ENCODE measurements around the gene MED13L. TPM values are rescaled to one million over a fixed set of nuclear protein-coding genes. Genes with fewer than 3 reads are reported as not detected.

MED13L gene
- total RNA-seq, 5 donors from 2014 or later (not counting 1 experiment from before 2014, with no cell fraction given) = 126 to 216 (median 133) TPM

DNA sequence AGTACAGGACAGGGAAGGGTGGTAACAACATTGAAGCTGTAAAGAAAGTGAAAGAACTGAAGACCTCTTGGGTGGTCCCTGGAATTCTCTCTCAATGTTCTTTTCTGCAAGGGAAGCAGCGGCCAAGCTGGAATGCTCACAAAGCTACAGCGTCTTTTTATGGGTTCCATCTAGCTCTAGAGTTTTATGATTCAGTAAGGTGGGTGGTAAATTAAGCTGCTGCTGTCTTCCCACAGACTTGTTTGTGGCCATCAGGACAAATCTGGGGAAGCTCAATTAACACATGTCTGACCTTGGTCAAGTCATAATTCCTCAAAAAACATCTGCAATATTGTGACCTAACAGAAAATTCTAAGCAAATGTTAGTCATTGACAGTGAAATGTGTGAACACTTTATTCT, 139.1 kb downstream of the MED13L start:
- no peaks in the 10 kb centered on the region for H3K9me3 ChIP-seq
- CTCF ChIA-PET = interaction anchor here (0.6 to 1.7 kb wide), 5 partner anchors 29 to 571 kb away, joined by 3 to 5 read pairs (median 4); no protein-coding TSS in a partner anchor
- no peaks in the 10 kb centered on the region for H3K9me3 Mint-ChIP-seq
- no peak overlapping the region for H3K27ac ChIP-seq (ENCODE audit: low read length)
- no peaks in the 10 kb centered on the region for H3K36me3 Mint-ChIP-seq
- H3K27me3 ChIP-seq (replicated peaks in 1 of 2; ENCODE audit: control insufficient read depth in 2 of 2, extremely low read depth in 1 of 2, insufficient read depth in 2 of 2, low read length in 1 of 2) = no peaks in the 10 kb centered on the region
- H3K36me3 ChIP-seq (ENCODE audit: control insufficient read depth in 2 of 2, extremely low read depth in 1 of 2, insufficient read depth in 1 of 2, low read length in 1 of 2) = no peaks in the 10 kb centered on the region
- POLR2A ChIA-PET = no interaction called here
- H3K4me3 ChIP-seq (ENCODE audit: control insufficient read depth in 1 of 2, extremely low read depth in 1 of 2, low read length in 1 of 2) = no peak overlapping the region
- ATAC-seq (replicated peaks in 1 of 4) = no peak
- no peaks in the 10 kb centered on the region for H3K27me3 Mint-ChIP-seq
- no peak overlapping the region for H3K4me3 Mint-ChIP-seq
- 100% methylated on average over 2 of the region's 2 CpGs for WGBS (ENCODE audit: insufficient coverage)
- no peak for DNase-seq
- no peak overlapping the region for H3K27ac Mint-ChIP-seq
- H3K4me1 Mint-ChIP-seq = peaks cover 69 to 78% (median 70%) of the 10 kb centered on the region in 3 donors
- H3K4me1 ChIP-seq (ENCODE audit: control insufficient read depth in 1 of 2, extremely low read depth in 1 of 2, insufficient read depth in 2 of 2, low read length in 2 of 2) = peaks cover 15 to 24% of the 10 kb centered on the region in 2 experiments

DNA sequence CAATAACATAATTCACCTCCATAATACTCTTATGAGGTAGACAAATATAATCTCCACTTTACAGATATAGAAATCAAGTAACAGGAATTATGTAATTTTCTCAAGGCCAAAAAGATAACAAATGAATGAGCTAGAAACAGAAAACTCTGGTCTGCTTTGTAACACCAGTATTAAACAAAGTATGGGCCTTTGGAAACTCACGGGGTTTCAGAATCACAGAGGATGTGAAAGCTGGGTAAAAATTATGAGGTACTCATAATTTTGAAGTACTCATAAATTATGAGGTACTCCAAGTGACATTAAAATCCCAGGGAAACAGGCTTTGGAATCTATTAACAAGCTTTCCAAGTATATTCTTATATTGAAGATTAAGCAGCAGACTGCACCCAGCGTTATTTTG, 140.2 kb downstream of the MED13L start:
- WGBS (ENCODE audit: insufficient coverage) = no CpG with 5 or more reads among the region's 2 CpGs
- Mint-ChIP-seq H3K27me3 (no peaks in the 10 kb centered on the region), H3K36me3 (no peaks in the 10 kb centered on the region), H3K4me3 (no peak overlapping the region), H3K27ac (peak overlapping the region in 1 of 2 donors; percentile 26), H3K9me3 (no peaks in the 10 kb centered on the region), H3K4me1 (peaks cover 72 to 81% (median 72%) of the 10 kb centered on the region in 3 donors)
- H3K9me3 ChIP-seq = no peaks in the 10 kb centered on the region
- peaks cover 11 to 30% of the 10 kb centered on the region in 2 experiments for H3K4me1 ChIP-seq (ENCODE audit: control insufficient read depth in 1 of 2, extremely low read depth in 1 of 2, insufficient read depth in 2 of 2, low read length in 2 of 2)
- no peaks in the 10 kb centered on the region for H3K36me3 ChIP-seq (ENCODE audit: control insufficient read depth in 2 of 2, extremely low read depth in 1 of 2, insufficient read depth in 1 of 2, low read length in 1 of 2)
- ChIA-PET POLR2A (interaction anchor here (0.5 to 0.6 kb wide), 4 partner anchors 24 to 805 kb away, joined by 3 to 4 read pairs (median 4); no protein-coding TSS in a partner anchor), CTCF (interaction anchor here (0.8 to 1.7 kb wide), 4 partner anchors 10 to 573 kb away, joined by 4 to 6 read pairs (median 4); no protein-coding TSS in a partner anchor)
- no peak overlapping the region for H3K4me3 ChIP-seq (ENCODE audit: control insufficient read depth in 1 of 2, extremely low read depth in 1 of 2, low read length in 1 of 2)
- no peak for ATAC-seq (replicated peaks in 1 of 4)
- no peaks in the 10 kb centered on the region for H3K27me3 ChIP-seq (replicated peaks in 1 of 2; ENCODE audit: control insufficient read depth in 2 of 2, extremely low read depth in 1 of 2, insufficient read depth in 2 of 2, low read length in 1 of 2)
- no peak for DNase-seq
- no peak overlapping the region for H3K27ac ChIP-seq (ENCODE audit: low read length)

DNA sequence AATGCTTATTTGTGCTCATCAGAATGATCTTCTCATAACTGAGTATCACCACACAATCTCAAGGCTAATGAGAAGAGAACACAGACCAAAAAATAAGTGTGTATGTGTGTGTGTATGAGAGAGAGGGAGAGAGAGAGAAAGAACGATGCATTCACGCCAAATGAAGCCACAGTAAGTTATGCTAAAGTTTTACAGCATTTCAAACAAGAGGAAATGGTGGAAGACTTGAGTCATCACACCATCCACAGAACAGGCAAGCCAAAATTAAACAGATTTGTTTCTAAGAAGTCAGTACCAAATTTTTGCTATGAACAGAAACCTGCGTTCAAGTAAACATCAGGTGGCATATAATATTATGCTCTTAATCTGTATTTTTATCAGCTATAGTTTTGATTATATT, 141.2 kb downstream of the MED13L start:
- H3K4me1 ChIP-seq (ENCODE audit: control insufficient read depth in 1 of 2, extremely low read depth in 1 of 2, insufficient read depth in 2 of 2, low read length in 2 of 2) = peaks cover 11 to 29% of the 10 kb centered on the region in 2 experiments
- H3K27ac Mint-ChIP-seq = peak overlapping the region; percentile 3 to 68
- peak; percentile 26 to 83 (median 76) for ATAC-seq (replicated peaks in 1 of 4)

DNA sequence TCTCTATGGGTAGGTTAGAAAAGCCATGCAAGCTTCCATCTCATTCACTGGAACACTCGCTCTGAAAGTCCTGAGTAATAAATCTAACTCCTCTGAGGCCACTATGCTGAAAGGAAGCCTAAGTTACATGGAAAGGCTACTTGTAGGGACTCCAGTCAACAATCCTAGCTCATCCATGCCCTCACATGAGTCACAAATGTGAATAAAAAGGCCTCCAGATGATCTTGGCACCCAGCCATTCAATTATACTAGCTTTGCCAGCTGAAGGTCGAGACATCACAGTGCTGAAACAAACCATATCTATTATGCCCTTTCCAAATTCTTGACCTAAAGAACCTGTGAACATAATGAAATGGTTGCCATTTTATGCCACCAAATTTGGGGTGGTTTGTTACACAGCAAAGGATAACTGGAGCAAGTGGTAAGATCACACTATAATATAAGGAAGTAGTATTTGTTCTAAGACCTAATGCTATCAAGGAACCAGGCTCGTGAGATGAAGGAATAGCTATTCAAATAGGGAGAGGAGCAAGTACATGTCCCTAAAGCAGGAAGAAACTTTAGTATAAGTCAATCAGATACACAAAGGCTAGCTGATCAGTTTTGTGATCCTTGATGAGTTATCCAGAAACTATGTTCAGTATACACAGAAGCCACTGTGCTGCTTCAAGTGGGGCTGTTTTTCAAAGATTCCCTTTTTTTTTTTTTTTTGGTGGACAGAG, 142.1 kb downstream of the MED13L start:
- DNase-seq (no peak), ATAC-seq (replicated peaks in 1 of 4) (no peak)
- H3K4me3 ChIP-seq (ENCODE audit: control insufficient read depth in 1 of 2, extremely low read depth in 1 of 2, low read length in 1 of 2) = no peak overlapping the region
- no peaks in the 10 kb centered on the region for H3K27me3 Mint-ChIP-seq
- ChIA-PET POLR2A (interaction anchor here in 1 of 2 donors (0.6 kb wide), 1 partner anchor 27 kb away, joined by 3 read pairs; no protein-coding TSS in a partner anchor), CTCF (interaction anchor here in 1 of 2 donors (0.9 to 1.1 kb wide), 2 partner anchors 15 to 60 kb away, joined by 4 to 5 read pairs; no protein-coding TSS in a partner anchor)
- H3K27me3 ChIP-seq (replicated peaks in 1 of 2; ENCODE audit: control insufficient read depth in 2 of 2, extremely low read depth in 1 of 2, insufficient read depth in 2 of 2, low read length in 1 of 2) = no peaks in the 10 kb centered on the region
- peaks cover 11 to 34% of the 10 kb centered on the region in 2 experiments for H3K4me1 ChIP-seq (ENCODE audit: control insufficient read depth in 1 of 2, extremely low read depth in 1 of 2, insufficient read depth in 2 of 2, low read length in 2 of 2)
- H3K4me3 Mint-ChIP-seq = no peak overlapping the region
- no CpG with 5 or more reads among the region's 3 CpGs for WGBS (ENCODE audit: insufficient coverage)
- H3K27ac Mint-ChIP-seq = no peak overlapping the region
- H3K9me3 Mint-ChIP-seq = no peaks in the 10 kb centered on the region
- no peaks in the 10 kb centered on the region for H3K36me3 Mint-ChIP-seq
- H3K27ac ChIP-seq (ENCODE audit: low read length) = no peak overlapping the region
- peaks cover 79 to 87% (median 80%) of the 10 kb centered on the region in 3 donors for H3K4me1 Mint-ChIP-seq
- H3K36me3 ChIP-seq (ENCODE audit: control insufficient read depth in 2 of 2, extremely low read depth in 1 of 2, insufficient read depth in 1 of 2, low read length in 1 of 2) = no peaks in the 10 kb centered on the region
- H3K9me3 ChIP-seq = no peaks in the 10 kb centered on the region

More for the DNA sequence above, 141.2 kb downstream of the MED13L start:
- ChIA-PET POLR2A (no interaction called here), CTCF (interaction anchor here (0.8 to 1.1 kb wide), 2 partner anchors 59 to 107 kb away, joined by 3 to 4 read pairs; no protein-coding TSS in a partner anchor)
- Mint-ChIP-seq H3K4me1 (peaks cover 71 to 81% (median 72%) of the 10 kb centered on the region in 3 donors), H3K27me3 (no peaks in the 10 kb centered on the region), H3K4me3 (peak overlapping the region in 2 of 3 donors; percentile 4 to 25), H3K9me3 (no peaks in the 10 kb centered on the region), H3K36me3 (no peaks in the 10 kb centered on the region)
- H3K4me3 ChIP-seq (ENCODE audit: control insufficient read depth in 1 of 2, extremely low read depth in 1 of 2, low read length in 1 of 2) = no peak overlapping the region
- H3K27me3 ChIP-seq (replicated peaks in 1 of 2; ENCODE audit: control insufficient read depth in 2 of 2, extremely low read depth in 1 of 2, insufficient read depth in 2 of 2, low read length in 1 of 2) = no peaks in the 10 kb centered on the region
- DNase-seq = no peak
- no CpG with 5 or more reads among the region's 3 CpGs for WGBS (ENCODE audit: insufficient coverage)
- H3K36me3 ChIP-seq (ENCODE audit: control insufficient read depth in 2 of 2, extremely low read depth in 1 of 2, insufficient read depth in 1 of 2, low read length in 1 of 2) = no peaks in the 10 kb centered on the region
- no peaks in the 10 kb centered on the region for H3K9me3 ChIP-seq
- no peak overlapping the region for H3K27ac ChIP-seq (ENCODE audit: low read length)

GRCh38 chr12:116133636-116134214, 143.8 kb downstream of the MED13L start:
- Histone ChIP-seq H3K4me3 (ENCODE audit: control insufficient read depth in 1 of 2, extremely low read depth in 1 of 2, low read length in 1 of 2) (no peak overlapping the region), H3K4me1 (ENCODE audit: control insufficient read depth in 1 of 2, extremely low read depth in 1 of 2, insufficient read depth in 2 of 2, low read length in 2 of 2) (peaks cover 11 to 36% of the 10 kb centered on the region in 2 experiments), H3K36me3 (ENCODE audit: control insufficient read depth in 2 of 2, extremely low read depth in 1 of 2, insufficient read depth in 1 of 2, low read length in 1 of 2) (no peaks in the 10 kb centered on the region), H3K27ac (ENCODE audit: low read length) (no peak overlapping the region), H3K27me3 (replicated peaks in 1 of 2; ENCODE audit: control insufficient read depth in 2 of 2, extremely low read depth in 1 of 2, insufficient read depth in 2 of 2, low read length in 1 of 2) (no peaks in the 10 kb centered on the region), H3K9me3 (no peaks in the 10 kb centered on the region)
- Mint-ChIP-seq H3K4me1 (peaks cover 83 to 87% (median 84%) of the 10 kb centered on the region in 3 donors), H3K4me3 (peak overlapping the region in 1 of 3 donors; percentile 24), H3K9me3 (no peaks in the 10 kb centered on the region), H3K27ac (peak overlapping the region in 1 of 2 donors; percentile 3), H3K27me3 (no peaks in the 10 kb centered on the region), H3K36me3 (no peaks in the 10 kb centered on the region)
- ATAC-seq (replicated peaks in 1 of 4) (no peak), DNase-seq (no peak)
- POLR2A ChIA-PET = interaction anchor here (0.6 kb wide), 2 partner anchors 25 to 72 kb away, joined by 3 to 6 read pairs; no protein-coding TSS in a partner anchor
- 74% methylated on average over 4 of the region's 4 CpGs for WGBS (ENCODE audit: insufficient coverage)
- CTCF ChIA-PET = interaction anchor here in 1 of 2 donors (0.6 to 0.8 kb wide), 2 partner anchors 16 to 56 kb away, joined by 3 to 8 read pairs; no protein-coding TSS in a partner anchor

DNA sequence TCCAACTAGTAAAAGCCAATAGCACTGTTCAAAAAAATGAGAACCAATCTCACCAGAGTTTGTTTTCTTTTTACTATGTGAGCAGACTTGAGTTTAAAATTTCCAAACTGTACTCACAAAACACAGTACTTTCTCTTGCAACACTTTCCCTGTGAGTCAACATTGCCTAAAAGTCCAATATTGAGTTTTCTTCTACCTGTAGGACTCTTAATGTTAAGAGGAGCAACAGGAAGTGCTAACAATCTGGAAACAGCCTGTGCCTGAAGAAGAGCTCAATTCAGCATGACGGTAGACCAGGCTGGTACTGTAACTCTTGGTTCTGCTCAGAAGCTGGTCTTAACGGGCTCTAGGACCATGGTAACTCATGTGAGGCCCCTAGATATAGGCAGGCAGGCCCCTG, 144.3 kb downstream of the MED13L start:
- 60% methylated on average over 2 of the region's 2 CpGs for WGBS (ENCODE audit: insufficient coverage)
- ChIA-PET POLR2A (interaction anchor here (0.6 kb wide), 2 partner anchors 25 to 72 kb away, joined by 3 to 6 read pairs; no protein-coding TSS in a partner anchor), CTCF (interaction anchor here in 1 of 2 donors (0.6 to 0.8 kb wide), 2 partner anchors 15 to 56 kb away, joined by 3 to 8 read pairs; no protein-coding TSS in a partner anchor)
- Histone ChIP-seq H3K36me3 (ENCODE audit: control insufficient read depth in 2 of 2, extremely low read depth in 1 of 2, insufficient read depth in 1 of 2, low read length in 1 of 2) (no peaks in the 10 kb centered on the region), H3K4me1 (ENCODE audit: control insufficient read depth in 1 of 2, extremely low read depth in 1 of 2, insufficient read depth in 2 of 2, low read length in 2 of 2) (peaks cover 11 to 35% of the 10 kb centered on the region in 2 experiments), H3K9me3 (no peaks in the 10 kb centered on the region), H3K27me3 (replicated peaks in 1 of 2; ENCODE audit: control insufficient read depth in 2 of 2, extremely low read depth in 1 of 2, insufficient read depth in 2 of 2, low read length in 1 of 2) (no peaks in the 10 kb centered on the region), H3K4me3 (ENCODE audit: control insufficient read depth in 1 of 2, extremely low read depth in 1 of 2, low read length in 1 of 2) (no peak overlapping the region), H3K27ac (ENCODE audit: low read length) (no peak overlapping the region)
- no peaks in the 10 kb centered on the region for H3K36me3 Mint-ChIP-seq
- ATAC-seq (replicated peaks in 1 of 4) = peak in 1 of 4 experiments; percentile 26
- H3K4me3 Mint-ChIP-seq = peak overlapping the region in 1 of 3 donors; percentile 24
- DNase-seq = no peak
- H3K27ac Mint-ChIP-seq = no peak overlapping the region
- H3K27me3 Mint-ChIP-seq = no peaks in the 10 kb centered on the region
- H3K9me3 Mint-ChIP-seq = no peaks in the 10 kb centered on the region
- peaks cover 82 to 87% (median 83%) of the 10 kb centered on the region in 3 donors for H3K4me1 Mint-ChIP-seq

All from T-cell (primary cell).